Endothelial cell of umbilical vein (primary cell): ENCODE data around the gene FNBP1L. TPM values are rescaled to one million over a fixed set of nuclear protein-coding genes. Genes with fewer than 3 reads are reported as not detected.
A peak's percentile ranks its signal among the peaks of the same experiment; 100 is the strongest.

Experiments used
- BruUV-seq: library from RNA; stranded (reverse); fragments of 400-500 nt; replicated peaks from 2 replicates; lab custom pipeline; 2021; lab: Mats Ljungman, UMichigan
- CTCF ChIA-PET: fragments of 300-600, 350-600 bp; sonication (Branson Sonifier 250); formaldehyde crosslinking; loops from one replicate; lab custom pipeline; 2021; ENCODE audit warnings: antibody characterized with exemption, inconsistent platforms; lab: Charles Lee
- POLR2A ChIA-PET: fragments of 300-600, 350-600 bp; sonication (Branson Sonifier 250); formaldehyde crosslinking; loops from one replicate; lab custom pipeline; 2021; ENCODE audit warnings: antibody characterized with exemption, inconsistent platforms; lab: Charles Lee
- DNase-seq: peaks from one replicate; pipeline ENCODE4 v3.0.0-alpha.2; 2011; ENCODE audit warnings: low read depth, low spot score
- FAIRE-seq: peaks from 2 replicates; lab custom pipeline; 2011; peaks lifted over from hg19 to GRCh38; lab: Jason Lieb, UNC
- H2AFZ ChIP-seq: 2 replicates; pipeline ENCODE4 v1.6.0; 2012; ENCODE audit warnings: low read depth, low read length, control low read depth, inconsistent platforms
- H3K27ac ChIP-seq: 2 replicates; pipeline ENCODE4 v1.5.1; 2011; ENCODE audit warnings: low read depth, mild to moderate bottlenecking, control low read depth, low read length, moderate library complexity; ENCODE audit not compliant: insufficient read depth
- H3K27me3 ChIP-seq, 2 experiments: 2 replicates each; pipeline versions ENCODE4 v1.6.0 to v1.6.1; 2011; ENCODE audit warnings: low read length in 2 of 2, mixed read lengths in 1 of 2; ENCODE audit not compliant: control insufficient read depth in 2 of 2, insufficient read depth in 2 of 2
- H3K36me3 ChIP-seq, 2 experiments: 2 replicates in 1 of 2; 3 replicates in 1 of 2; pipeline ENCODE4 v1.5.1; 2011; ENCODE audit warnings: low read length in 2 of 2, mild to moderate bottlenecking in 1 of 2, moderate library complexity in 1 of 2; ENCODE audit not compliant: control insufficient read depth in 2 of 2, insufficient read depth in 2 of 2; ENCODE audit errors: extremely low read depth in 1 of 2
- H3K4me1 ChIP-seq: 3 replicates; pipeline ENCODE4 v1.5.1; 2011; ENCODE audit warnings: mild to moderate bottlenecking, low read length; ENCODE audit not compliant: control insufficient read depth, insufficient read depth; ENCODE audit errors: extremely low read depth
- H3K4me2 ChIP-seq: 2 replicates; pipeline ENCODE4 v1.6.1; 2011; ENCODE audit warnings: low read length, control low read depth, mixed read lengths; ENCODE audit not compliant: insufficient read depth
- H3K4me3 ChIP-seq, 3 experiments: fragments of 200-600 bp in 1 of 3; sonication (generic), shearing (Covaris generic) in 1 of 3; replicated peaks in 1 of 3; 2 replicates each; pipeline ENCODE4 v1.5.1; 2011 to 2016; ENCODE audit warnings: control low read depth in 3 of 3, low read length in 3 of 3, mild to moderate bottlenecking in 2 of 3, inconsistent platforms in 1 of 3, low read depth in 1 of 3, moderate library complexity in 1 of 3; ENCODE audit not compliant: insufficient read depth in 1 of 3
- H3K79me2 ChIP-seq: 2 replicates; pipeline ENCODE4 v1.6.0; 2012; ENCODE audit warnings: low read length, inconsistent platforms; ENCODE audit not compliant: control insufficient read depth, insufficient read depth
- H3K9ac ChIP-seq: replicated peaks from 2 replicates; pipeline ENCODE3; 2011; ENCODE audit warnings: low read length, control low read depth; ENCODE audit not compliant: insufficient read depth; ENCODE audit errors: extremely low read depth
- H3K9me1 ChIP-seq: replicated peaks from 3 replicates; pipeline ENCODE4 v1.6.0; 2011; ENCODE audit warnings: mild to moderate bottlenecking, low read length; ENCODE audit not compliant: control insufficient read depth, insufficient read depth; ENCODE audit errors: extremely low read depth
- H3K9me3 ChIP-seq: replicated peaks from 2 replicates; pipeline ENCODE4 v1.5.1; 2012; ENCODE audit warnings: low read length, inconsistent platforms; ENCODE audit not compliant: control insufficient read depth, insufficient read depth
- H4K20me1 ChIP-seq: replicated peaks from 2 replicates; pipeline ENCODE3; 2011; ENCODE audit warnings: mild to moderate bottlenecking, low read length; ENCODE audit not compliant: control insufficient read depth, insufficient read depth; ENCODE audit errors: extremely low read depth
- EZH2 ChIP-seq: IDR thresholded peaks from 2 replicates; pipeline ENCODE4 v1.6.1; 2012; ENCODE audit warnings: borderline replicate concordance, low read depth, mild to moderate bottlenecking, moderate library complexity, low read length, inconsistent platforms; ENCODE audit not compliant: severe bottlenecking
- FOS ChIP-seq: IDR thresholded peaks from 2 replicates; pipeline ENCODE4 v1.6.1; 2011; ENCODE audit warnings: mild to moderate bottlenecking, low read length, moderate library complexity, borderline replicate concordance; ENCODE audit not compliant: insufficient read depth
- GATA2 ChIP-seq: IDR thresholded peaks from 2 replicates; pipeline ENCODE4 v1.7.0; 2011; ENCODE audit warnings: low read depth, mild to moderate bottlenecking, moderate library complexity, mixed read lengths, low read length; ENCODE audit not compliant: insufficient read length, insufficient read depth
- JUN ChIP-seq: IDR thresholded peaks from 2 replicates; pipeline ENCODE4 v1.6.1; 2011; ENCODE audit warnings: borderline replicate concordance, low read depth; ENCODE audit not compliant: insufficient read length, insufficient read depth
- MAX ChIP-seq: IDR thresholded peaks from 2 replicates; pipeline ENCODE4 v1.6.1; 2011; ENCODE audit not compliant: insufficient read depth, insufficient read length
- MYC ChIP-seq: IDR thresholded peaks from one replicate; pipeline ENCODE4 v1.6.1; 2011; ENCODE audit warnings: mild to moderate bottlenecking, low read depth, low read length
- POLR2A ChIP-seq: IDR thresholded peaks from 2 replicates; pipeline ENCODE4 v1.6.1; 2012; ENCODE audit warnings: low read depth, mild to moderate bottlenecking, control low read depth, low read length
- POLR2AphosphoS5 ChIP-seq: IDR thresholded peaks from 2 replicates; pipeline ENCODE4 v1.6.1; 2012; ENCODE audit warnings: low read depth, mild to moderate bottlenecking, control low read depth, low read length, moderate library complexity; ENCODE audit not compliant: insufficient read depth
- dilution Hi-C: fragments of 300-500 bp; cut with MboI; formaldehyde crosslinking; loops from one replicate; pipeline ENCODE4 v1.15.0; 2019; ENCODE audit warnings: low sequenced_read_pairs; ENCODE audit not compliant: extremely low pct_ligation_motif_present
- intact Hi-C: fragments of 100-400 bp; cut with micrococcal nuclease; formaldehyde crosslinking; loops from one replicate; pipeline ENCODE4 v1.10.0; 2022
- polyA plus RNA-seq, 4 experiments: library from polyadenylated mRNA; depleted of rRNA in 3 of 4; stranded (reverse) in 3 of 4; unstranded in 1 of 4; fragments of >200 nt; gene quantifications; 2 replicates each; pipeline versions ENCODE4 v1.2.1 to v1.2.3, GENCODE V29; 2011 to 2012; ENCODE audit warnings: missing spikeins in 1 of 4
- total RNA-seq: library from RNA; stranded (reverse); gene quantifications from 2 replicates; pipeline ENCODE4 v1.2.3, GENCODE V29; 2021
- TF ChIP-seq, protein P1 (sequence below), 2 donors: IDR thresholded peaks; 1 replicate in 1 of 2; 2 replicates in 1 of 2; pipeline ENCODE4 v1.5.1; 2011; ENCODE audit warnings: low read length in 2 of 2, mild to moderate bottlenecking in 2 of 2, moderate library complexity in 2 of 2, control low read depth in 1 of 2, inconsistent platforms in 1 of 2, low read depth in 1 of 2; ENCODE audit not compliant: insufficient read depth in 1 of 2; ENCODE audit errors: extremely low read depth in 1 of 2

The FNBP1L gene
- total and polyA plus RNA-seq, 2 donors (not counting 3 experiments of a cell fraction or from before 2014, with no cell fraction given), result 28.1 to 56.4 TPM

DNA sequence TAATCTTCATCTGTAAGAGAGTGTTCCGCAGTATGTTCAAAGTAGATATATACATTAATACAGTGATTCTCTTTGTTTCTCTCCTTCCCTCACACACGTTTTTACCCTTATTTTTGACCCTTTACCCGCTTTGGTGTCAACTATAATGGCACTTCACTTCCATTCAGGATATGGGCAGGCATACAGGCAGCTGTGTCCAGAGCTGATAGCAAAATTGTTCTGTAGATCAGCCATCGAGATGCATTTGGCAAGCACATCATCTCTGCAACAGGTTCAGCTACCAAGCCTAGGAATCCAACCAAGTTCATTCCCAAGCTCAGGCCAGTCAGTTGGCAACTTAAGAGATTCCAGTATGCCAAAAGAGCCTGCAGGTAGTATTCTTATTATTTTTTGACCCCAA, 74.8 kb downstream of the FNBP1L start:
- CTCF ChIA-PET, result interaction anchor here (1.2 to 1.5 kb wide), 2 partner anchors 11 to 29 kb away, joined by 3 read pairs; no protein-coding TSS in a partner anchor
- no peak overlapping the region for H3K4me2 ChIP-seq
- peaks cover 15% of the 10 kb centered on the region for H3K4me1 ChIP-seq
- no peaks in the 10 kb centered on the region for H3K27me3 ChIP-seq
- BruUV-seq, result TSS peak; percentile 5
- POLR2A ChIA-PET, result no interaction called here
- peak; percentile 86 for DNase-seq
- no peaks in the 10 kb centered on the region for H4K20me1 ChIP-seq
- no peak for TF ChIP-seq EZH2
- no peak for TF ChIP-seq MYC
- no peak for TF ChIP-seq FOS
- no peak for TF ChIP-seq POLR2AphosphoS5
- no peak for TF ChIP-seq JUN
- no peak for TF ChIP-seq POLR2A
- no peak for TF ChIP-seq GATA2
- TF ChIP-seq MAX, result no peak
- TF ChIP-seq, protein P1, sequence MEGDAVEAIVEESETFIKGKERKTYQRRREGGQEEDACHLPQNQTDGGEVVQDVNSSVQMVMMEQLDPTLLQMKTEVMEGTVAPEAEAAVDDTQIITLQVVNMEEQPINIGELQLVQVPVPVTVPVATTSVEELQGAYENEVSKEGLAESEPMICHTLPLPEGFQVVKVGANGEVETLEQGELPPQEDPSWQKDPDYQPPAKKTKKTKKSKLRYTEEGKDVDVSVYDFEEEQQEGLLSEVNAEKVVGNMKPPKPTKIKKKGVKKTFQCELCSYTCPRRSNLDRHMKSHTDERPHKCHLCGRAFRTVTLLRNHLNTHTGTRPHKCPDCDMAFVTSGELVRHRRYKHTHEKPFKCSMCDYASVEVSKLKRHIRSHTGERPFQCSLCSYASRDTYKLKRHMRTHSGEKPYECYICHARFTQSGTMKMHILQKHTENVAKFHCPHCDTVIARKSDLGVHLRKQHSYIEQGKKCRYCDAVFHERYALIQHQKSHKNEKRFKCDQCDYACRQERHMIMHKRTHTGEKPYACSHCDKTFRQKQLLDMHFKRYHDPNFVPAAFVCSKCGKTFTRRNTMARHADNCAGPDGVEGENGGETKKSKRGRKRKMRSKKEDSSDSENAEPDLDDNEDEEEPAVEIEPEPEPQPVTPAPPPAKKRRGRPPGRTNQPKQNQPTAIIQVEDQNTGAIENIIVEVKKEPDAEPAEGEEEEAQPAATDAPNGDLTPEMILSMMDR (IDR thresholded peaks at IDR 0.05; ENCODE audit: extremely low read depth in 1 of 2, insufficient read depth in 1 of 2, low read depth in 1 of 2, low read length in 2 of 2), result no peak
- FAIRE-seq, result peak; percentile 43
- dilution Hi-C loops (no loop called here), intact Hi-C loops (no loop called here)
- no peak overlapping the region for H3K9ac ChIP-seq
- peaks cover 0 to 2% of the 10 kb centered on the region in 2 experiments for H3K36me3 ChIP-seq
- H3K9me1 ChIP-seq, result no peaks in the 10 kb centered on the region
- H3K9me3 ChIP-seq, result no peaks in the 10 kb centered on the region
- H3K79me2 ChIP-seq, result peaks cover 3% of the 10 kb centered on the region
- H2AFZ ChIP-seq, result no peak overlapping the region
- H3K4me3 ChIP-seq, result no peak overlapping the region
- no peak overlapping the region for H3K27ac ChIP-seq
